Motor neuron (in vitro differentiated cells): ENCODE results near the gene CEACAM19. TPM values are rescaled to one million over a fixed set of nuclear protein-coding genes. Genes with fewer than 3 reads are reported as not detected.
A peak's percentile ranks its signal among the peaks of the same experiment; 100 is the strongest.

Experiments
- ATAC-seq, 8 experiments: fragments of 200-7000 bp; cut with Tn5 transposase; replicated peaks in 6 of 8; 2 replicates each; pipeline ENCODE4 v1.8.0; 2021; ENCODE audit warnings: mild to moderate bottlenecking in 8 of 8, moderate library complexity in 8 of 8
- H3K27ac ChIP-seq, 2 donors: fragments of 250-450 bp; sonication (Bioruptor Pico); 2 replicates each; pipeline ENCODE4 v1.9.0; 2021; ENCODE audit warnings: antibody characterized with exemption in 2 of 2, mild to moderate bottlenecking in 2 of 2, moderate library complexity in 1 of 2
- H3K4me1 ChIP-seq, 2 donors: fragments of 250-450 bp; sonication (Bioruptor Pico); replicated peaks in 1 of 2; 2 replicates each; pipeline ENCODE4 v1.6.1; 2021; ENCODE audit warnings: antibody characterized with exemption in 2 of 2, mild to moderate bottlenecking in 2 of 2, moderate library complexity in 1 of 2
- H3K4me3 ChIP-seq, 5 donors: fragments of 250-450 bp; sonication (Bioruptor Pico); 2 replicates each; pipeline ENCODE4 v1.9.0; 2021; ENCODE audit warnings: antibody characterized with exemption in 5 of 5, mild to moderate bottlenecking in 5 of 5, moderate library complexity in 4 of 5
- WGBS, 10 experiments: fragments of 450-650 bp; shearing (Covaris generic); methylation state at CpG; one replicate each; pipeline ENCODE4 v1.0.0; 2022; 5-methylcytosine and 5-hydroxymethylcytosine counted together
- in situ Hi-C, 9 experiments: fragments of 400-800 bp; cut with MboI; loops; one replicate each; pipeline ENCODE4 v1.15.0; 2021; ENCODE audit warnings: low sequenced_read_pairs in 9 of 9, low pct_unique_long_range_greater_than_20kb in 2 of 9; ENCODE audit not compliant: unreplicated experiment in 9 of 9
- total RNA-seq, 8 experiments: library from RNA; unstranded; fragments of 300-600 nt; gene quantifications; 2 replicates each; pipeline versions ENCODE4 v1.2.3 to v1.2.4, GENCODE V29; 2022

The CEACAM19 gene
- total RNA-seq, 8 experiments from 2014 or later = 0.96 to 6.2 (median 2.2) TPM

DNA sequence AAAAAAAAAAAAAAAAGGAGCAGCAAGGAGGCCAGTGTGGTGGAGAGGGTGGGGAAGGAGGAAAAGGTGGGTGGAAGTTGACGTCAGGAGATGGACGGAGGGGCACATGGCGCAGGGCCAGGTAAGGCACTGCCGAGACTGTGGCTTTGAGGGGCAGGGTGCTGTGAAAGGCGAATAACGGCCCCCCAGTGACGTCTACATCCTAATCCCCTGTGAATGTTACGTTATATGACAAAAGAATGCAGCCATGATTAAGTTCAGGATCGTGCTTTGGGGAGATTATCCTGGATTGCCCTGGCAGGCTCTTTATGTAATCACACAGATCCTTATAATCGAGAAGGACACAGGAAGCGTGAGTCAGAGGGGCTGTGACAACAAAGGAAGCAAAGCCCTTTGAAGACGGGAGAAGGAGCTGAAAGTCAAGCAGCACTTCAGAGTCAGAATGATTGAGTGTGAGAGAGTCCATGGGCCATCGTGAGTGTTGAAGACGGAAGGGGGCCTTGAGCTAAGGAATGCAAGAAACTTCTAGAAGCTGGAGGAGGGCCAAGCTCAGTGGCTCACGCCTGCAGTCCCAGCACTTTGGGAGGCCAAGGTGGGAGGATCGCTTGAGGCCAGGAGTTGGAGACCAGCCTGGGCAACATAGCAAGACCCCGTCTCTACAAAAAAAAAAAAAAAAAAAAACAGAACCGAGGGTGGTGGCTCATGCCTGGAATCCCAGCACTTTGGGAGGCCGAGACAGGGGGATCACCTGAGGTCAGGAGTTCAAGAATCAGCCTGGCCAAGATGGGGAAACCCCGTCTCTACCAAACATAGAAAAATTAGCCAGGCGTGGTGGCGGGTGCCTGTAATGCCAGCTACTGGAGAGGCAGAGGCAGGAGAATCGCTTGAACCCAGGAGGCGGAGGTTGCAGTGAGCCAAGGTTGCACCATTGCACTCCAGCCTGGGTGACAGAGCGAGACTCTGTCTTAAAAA is 13.9 kb downstream of the CEACAM19 start:
- no peak overlapping the region for H3K27ac ChIP-seq
- WGBS, 10 experiments = 32 to 71% (median 62%) methylated on average over 3 to 19 of the region's 25 CpGs
- ATAC-seq = peak in 5 of 8 experiments; percentile 19 to 69 (median 54)
- no peaks in the 10 kb centered on the region for H3K4me1 ChIP-seq
- in situ Hi-C loops = no loop called here
- no peak overlapping the region for H3K4me3 ChIP-seq

DNA sequence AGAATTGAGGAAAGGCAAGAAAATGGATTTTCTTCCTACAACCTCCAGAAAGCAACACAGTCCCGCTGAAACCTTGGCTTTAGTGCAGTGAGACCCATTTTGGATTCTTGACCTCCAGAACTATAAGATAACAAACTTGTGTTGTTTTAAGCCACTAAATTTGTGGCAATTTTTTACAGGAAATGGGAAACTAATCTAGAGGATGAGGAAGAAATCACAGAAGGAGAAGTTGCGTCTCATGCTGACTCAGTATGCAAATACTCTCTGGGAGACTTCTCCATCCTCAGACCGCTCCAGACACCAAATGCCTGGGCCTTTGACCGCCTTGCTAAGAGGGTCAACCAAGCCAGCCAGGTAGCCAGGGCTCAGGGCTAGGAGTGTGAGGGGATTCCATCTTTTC is 14.6 kb downstream of the CEACAM19 start:
- no peaks in the 10 kb centered on the region for H3K4me1 ChIP-seq
- ATAC-seq = peak in 2 of 8 experiments; percentile 9 to 24
- in situ Hi-C loops = no loop called here

DNA sequence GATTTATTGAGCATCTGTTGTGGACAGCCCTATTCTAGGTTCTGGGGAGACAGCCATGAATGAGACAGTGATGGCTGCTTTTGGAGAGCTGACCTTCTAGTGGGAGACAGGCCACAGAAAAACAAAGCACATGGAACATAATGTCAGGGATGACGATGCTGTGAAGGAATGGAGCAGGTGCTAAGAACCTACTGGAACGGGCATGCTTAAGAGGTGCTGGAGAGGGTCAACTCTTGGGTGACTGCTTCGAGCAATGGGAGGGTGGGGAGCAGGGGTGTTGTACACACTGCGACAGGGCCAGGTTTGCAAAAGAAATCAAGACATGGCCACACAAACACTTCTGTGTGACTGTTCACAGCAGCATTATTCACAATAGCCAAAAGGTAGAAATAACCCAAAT is 15.6 kb downstream of the CEACAM19 start:
- WGBS, 10 experiments = 79 to 100% (median 100%) methylated on average over 1 to 3 of the region's 4 CpGs; no CpG with 5 or more reads in 3 of the 10 experiments
- no peak overlapping the region for H3K4me3 ChIP-seq
- in situ Hi-C loops = no loop called here
- ATAC-seq = no peak
- no peak overlapping the region for H3K27ac ChIP-seq
- H3K4me1 ChIP-seq = no peaks in the 10 kb centered on the region

More for the DNA sequence above, 14.6 kb downstream of the CEACAM19 start:
- 47 to 100% (median 76%) methylated on average over 1 to 4 of the region's 4 CpGs; no CpG with 5 or more reads in 1 of the 10 experiments for whole genome bisulfite sequencing, 10 experiments
- H3K27ac ChIP-seq = no peak overlapping the region
- no peak overlapping the region for H3K4me3 ChIP-seq

GRCh38 chr19:44687888-44688287 is 16.6 kb downstream of the CEACAM19 start:
- no peak for ATAC-seq
- Histone ChIP-seq H3K4me1 (no peaks in the 10 kb centered on the region), H3K27ac (no peak overlapping the region), H3K4me3 (no peak overlapping the region)
- 73 to 100% (median 94%) methylated on average over 1 to 7 of the region's 7 CpGs; no CpG with 5 or more reads in 4 of the 10 experiments for WGBS, 10 experiments
- in situ Hi-C loops = no loop called here

- 0 to 100% (median 97%) methylated on average over 1 to 4 of the region's 11 CpGs; no CpG with 5 or more reads in 4 of the 10 experiments for WGBS, 10 experiments
- peak; percentile 57 to 88 (median 72) for ATAC-seq
- Histone ChIP-seq H3K4me3 (no peak overlapping the region), H3K4me1 (no peaks in the 10 kb centered on the region), H3K27ac (no peak overlapping the region)
- in situ Hi-C loops = no loop called here
Measured at GRCh38 chr19:44689290-44690130, 18.2 kb downstream of the CEACAM19 start.

DNA sequence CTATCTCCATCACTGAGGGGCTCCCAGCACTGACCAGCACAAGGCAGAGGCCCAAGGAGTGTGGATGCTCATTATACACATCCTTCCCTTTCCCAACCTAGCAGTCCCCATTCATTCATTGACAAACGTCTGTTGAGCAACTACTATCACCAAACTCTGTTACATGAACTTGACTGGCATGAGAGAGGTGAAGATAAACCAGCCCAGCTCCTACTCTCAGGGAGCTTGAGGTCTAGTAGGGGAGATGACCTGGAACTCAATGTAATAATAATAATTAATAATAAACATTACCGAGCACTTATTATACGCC is 18.8 kb downstream of the CEACAM19 start:
- in situ Hi-C loops = no loop called here
- Histone ChIP-seq H3K4me1 (no peaks in the 10 kb centered on the region), H3K4me3 (no peak overlapping the region), H3K27ac (no peak overlapping the region)
- ATAC-seq = no peak
- 20 to 100% (median 83%) methylated on average over 1 to 2 of the region's 3 CpGs; no CpG with 5 or more reads in 6 of the 10 experiments for WGBS, 10 experiments

GRCh38 chr19:44692379-44692721 is 21.1 kb downstream of the CEACAM19 start:
- 56 to 58% methylated on average over 2 of the region's 5 CpGs; no CpG with 5 or more reads in 8 of the 10 experiments for WGBS, 10 experiments
- no peaks in the 10 kb centered on the region for H3K4me1 ChIP-seq
- in situ Hi-C loops = no loop called here
- no peak overlapping the region for H3K27ac ChIP-seq
- no peak overlapping the region for H3K4me3 ChIP-seq
- ATAC-seq = no peak

GRCh38 chr19:44694184-44694579 is 22.9 kb downstream of the CEACAM19 start:
- in situ Hi-C loops = no loop called here
- ATAC-seq = no peak
- no peak overlapping the region for H3K27ac ChIP-seq
- no peak overlapping the region for H3K4me3 ChIP-seq
- H3K4me1 ChIP-seq = no peaks in the 10 kb centered on the region
- WGBS, 10 experiments = 49 to 100% (median 67%) methylated on average over 1 to 2 of the region's 2 CpGs; no CpG with 5 or more reads in 7 of the 10 experiments

DNA sequence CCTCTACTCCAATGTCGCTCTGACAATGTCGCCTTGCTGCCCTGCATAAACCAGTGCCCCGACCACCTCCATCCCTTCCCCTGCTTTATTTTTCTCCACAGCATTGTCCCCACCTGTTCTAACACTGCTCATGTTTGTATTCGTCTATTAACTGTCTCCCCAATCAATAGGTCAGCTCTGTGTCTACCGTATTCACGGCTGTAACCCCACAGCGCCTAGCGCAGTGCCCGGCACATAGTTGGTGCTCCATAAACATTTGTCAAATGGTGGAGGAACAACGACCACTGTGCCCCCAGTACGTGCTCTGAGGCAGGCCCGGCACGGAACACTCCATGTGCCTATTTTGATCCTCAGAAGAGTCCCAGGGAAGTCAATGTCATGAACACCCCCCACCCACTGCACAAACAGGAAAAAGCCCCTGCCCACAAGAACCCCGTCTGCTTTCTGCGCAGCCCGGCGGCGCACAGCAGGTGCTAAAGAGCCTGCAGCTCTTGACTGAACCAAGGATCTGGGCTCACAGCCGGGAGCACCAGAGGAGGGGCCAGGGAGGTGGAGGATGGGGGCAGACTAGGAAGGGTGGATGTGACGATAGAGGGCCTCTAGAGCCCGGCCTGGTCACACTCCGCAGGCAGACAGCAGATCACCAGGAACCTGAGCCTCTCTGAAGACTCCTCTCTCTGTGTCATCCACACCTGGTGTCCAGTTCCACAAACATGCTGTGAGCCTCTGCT is 25.8 kb downstream of the CEACAM19 start:
- in situ Hi-C loops = no loop called here
- H3K4me1 ChIP-seq = no peaks in the 10 kb centered on the region
- WGBS, 10 experiments = 30 to 95% (median 58%) methylated on average over 1 to 14 of the region's 22 CpGs; no CpG with 5 or more reads in 2 of the 10 experiments
- no peak overlapping the region for H3K27ac ChIP-seq
- ATAC-seq = no peak
- H3K4me3 ChIP-seq = no peak overlapping the region

DNA sequence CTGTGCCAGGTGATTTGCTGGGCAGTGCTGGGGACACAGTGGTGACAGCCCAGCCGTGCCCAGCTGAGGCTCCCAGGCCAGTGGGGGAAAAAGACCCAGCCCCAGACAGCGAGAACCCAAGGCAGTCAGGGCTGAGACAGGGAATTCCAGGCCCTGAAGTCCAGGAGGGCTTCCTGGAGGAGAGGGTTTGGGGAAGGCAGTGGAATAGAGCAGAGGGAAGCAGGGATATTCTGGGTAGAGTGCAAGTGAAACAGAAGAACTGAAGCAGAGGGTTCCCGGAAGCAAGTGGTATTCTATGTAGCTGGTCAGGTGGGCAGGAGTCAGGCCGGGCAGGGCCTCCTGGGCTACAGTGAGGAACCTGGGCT is 26.4 kb downstream of the CEACAM19 start:
- Histone ChIP-seq H3K4me1 (no peaks in the 10 kb centered on the region), H3K27ac (no peak overlapping the region), H3K4me3 (no peak overlapping the region)
- in situ Hi-C loops = no loop called here
- 40 to 100% methylated on average over 1 of the region's 4 CpGs; no CpG with 5 or more reads in 8 of the 10 experiments for WGBS, 10 experiments
- ATAC-seq = no peak

DNA sequence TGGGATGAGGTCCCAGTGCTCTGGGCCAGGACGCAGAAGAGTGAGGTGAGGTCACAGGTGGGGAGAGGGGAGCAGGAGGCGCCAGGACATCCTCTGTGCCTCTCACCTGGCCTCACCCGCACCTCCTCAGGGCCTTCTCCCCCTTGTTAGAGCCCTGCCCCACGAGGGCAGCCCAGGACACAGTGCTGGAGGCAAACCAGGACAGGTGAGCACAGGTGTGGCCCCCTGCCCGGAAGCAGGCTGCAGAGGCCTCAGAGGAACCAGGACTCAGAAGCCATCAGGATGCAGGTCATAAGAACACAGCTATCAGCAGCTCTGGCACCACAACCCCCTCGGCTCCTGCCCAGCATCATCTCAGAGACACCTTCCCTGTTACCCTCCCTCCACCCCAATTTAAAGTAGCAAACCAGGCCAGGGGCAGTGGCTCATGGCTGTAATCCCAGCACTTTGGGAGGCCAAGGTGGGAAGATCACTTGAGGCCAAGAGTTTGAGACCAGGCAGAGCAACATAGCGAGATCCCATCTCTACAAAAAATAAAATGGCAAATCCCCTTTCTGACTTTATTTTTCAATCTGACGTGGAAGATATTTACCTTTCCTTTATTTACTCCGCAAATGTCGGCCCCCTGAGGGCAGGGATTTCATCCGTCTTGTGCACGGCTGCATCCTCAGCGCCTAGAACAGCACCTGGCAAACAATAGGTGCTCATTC is 27.4 kb downstream of the CEACAM19 start, which contains the start of gene CEACAM16:
Gene CEACAM16 (plus strand): TSS at position 660 of the 710 bp plus-strand sequence. CDS start 2,306 bp downstream, outside the sequence.
- Histone ChIP-seq H3K4me3 (no peak within 1 kb of the TSS), H3K27ac (no peak within 1 kb of the TSS), H3K4me1 (no peaks in the 10 kb centered on the region)
- ATAC-seq = no peak
- 39 to 100% (median 75%) methylated on average over 1 to 7 of the region's 13 CpGs for WGBS, 10 experiments
- in situ Hi-C loops = no loop called here

DNA sequence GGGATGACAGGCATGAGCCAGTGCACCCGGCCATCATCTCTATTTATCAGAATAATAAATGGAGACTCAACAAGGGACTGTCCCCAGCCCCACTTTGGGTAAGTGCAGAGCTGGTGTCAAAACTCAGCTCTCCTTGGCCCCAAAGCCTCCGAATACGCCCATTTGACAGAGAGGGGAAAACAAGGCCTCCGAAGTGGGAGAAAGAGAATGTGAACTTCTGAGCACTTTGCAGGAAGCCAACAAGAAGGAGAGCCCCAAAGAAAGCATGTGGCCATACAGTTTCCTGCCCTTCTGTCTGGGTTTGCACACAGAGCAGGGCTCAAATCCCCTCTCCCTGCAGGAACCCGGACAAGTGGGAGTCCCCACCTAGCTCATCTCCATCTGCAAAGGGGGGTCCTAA is 29.3 kb downstream of the CEACAM19 start:
- no peak for ATAC-seq
- in situ Hi-C loops = no loop called here
- whole genome bisulfite sequencing, 10 experiments = 43 to 80% (median 64%) methylated on average over 1 to 5 of the region's 5 CpGs; no CpG with 5 or more reads in 6 of the 10 experiments
- H3K27ac ChIP-seq = no peak overlapping the region
- no peak overlapping the region for H3K4me3 ChIP-seq
- no peaks in the 10 kb centered on the region for H3K4me1 ChIP-seq
